ENCODE results near the gene RRM2.
"Not testable (repeated sequence)": the region's sequence is repeated elsewhere in the genome, so short reads cannot be mapped to it uniquely, and the experiment has no call there.

GRCh38 chr2:10147050-10147660, 24.6 kb downstream of the RRM2 start:
- not testable (repeated sequence) for TF ChIP-seq CTCF (IDR thresholded peaks at IDR 0.05; ENCODE audit: poor library complexity); EZH2phosphoT487 (IDR thresholded peaks at IDR 0.05; ENCODE audit: low read depth, severe bottlenecking, unreplicated experiment)
